Ovary (tissue), 3 donors: ENCODE results near the gene CD81.

Experiments used
- EP300 ChIP-seq: sonication (generic); formaldehyde crosslinking; IDR thresholded peaks from one replicate; pipeline ENCODE4 v1.6.1; 2017; ENCODE audit warnings: antibody characterized with exemption
- POLR2A ChIP-seq: fragments of 450-650 bp; IDR thresholded peaks from one replicate; pipeline ENCODE4 v1.6.1; 2017; ENCODE audit warnings: antibody characterized with exemption, mild to moderate bottlenecking, moderate library complexity
- TF ChIP-seq, protein P1 (sequence below), 3 donors: fragments of 450-650 bp in 2 of 3; fragments of 200-600 bp in 1 of 3; IDR thresholded peaks; one replicate each; pipeline versions ENCODE4 v1.5.1 to v1.8.0; 2016 to 2022; ENCODE audit warnings: antibody characterized with exemption in 3 of 3, mild to moderate bottlenecking in 1 of 3
- donor health status: DM: no; HTN: no; CAD: no.

DNA sequence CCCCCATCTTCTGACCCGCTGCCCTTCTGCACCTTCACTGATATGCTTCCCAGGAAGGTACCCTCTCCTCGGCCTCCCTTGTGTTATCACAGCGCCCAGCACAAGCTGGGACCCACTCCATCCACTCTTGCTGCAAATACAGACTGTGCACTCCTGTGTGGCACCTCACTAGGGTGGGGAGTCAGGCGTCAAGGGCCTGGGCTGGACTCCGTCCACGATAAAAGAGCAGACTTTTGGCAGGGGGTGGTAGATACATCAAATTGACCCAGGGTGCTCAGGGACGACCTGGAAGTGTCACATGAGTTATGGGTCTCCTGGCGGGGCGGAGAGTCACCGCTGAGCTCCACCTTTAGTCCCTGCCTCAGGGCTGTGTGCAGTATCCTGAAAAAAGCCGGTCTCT lies 66.3 kb downstream of the CD81 start:
- TF ChIP-seq, protein P1, sequence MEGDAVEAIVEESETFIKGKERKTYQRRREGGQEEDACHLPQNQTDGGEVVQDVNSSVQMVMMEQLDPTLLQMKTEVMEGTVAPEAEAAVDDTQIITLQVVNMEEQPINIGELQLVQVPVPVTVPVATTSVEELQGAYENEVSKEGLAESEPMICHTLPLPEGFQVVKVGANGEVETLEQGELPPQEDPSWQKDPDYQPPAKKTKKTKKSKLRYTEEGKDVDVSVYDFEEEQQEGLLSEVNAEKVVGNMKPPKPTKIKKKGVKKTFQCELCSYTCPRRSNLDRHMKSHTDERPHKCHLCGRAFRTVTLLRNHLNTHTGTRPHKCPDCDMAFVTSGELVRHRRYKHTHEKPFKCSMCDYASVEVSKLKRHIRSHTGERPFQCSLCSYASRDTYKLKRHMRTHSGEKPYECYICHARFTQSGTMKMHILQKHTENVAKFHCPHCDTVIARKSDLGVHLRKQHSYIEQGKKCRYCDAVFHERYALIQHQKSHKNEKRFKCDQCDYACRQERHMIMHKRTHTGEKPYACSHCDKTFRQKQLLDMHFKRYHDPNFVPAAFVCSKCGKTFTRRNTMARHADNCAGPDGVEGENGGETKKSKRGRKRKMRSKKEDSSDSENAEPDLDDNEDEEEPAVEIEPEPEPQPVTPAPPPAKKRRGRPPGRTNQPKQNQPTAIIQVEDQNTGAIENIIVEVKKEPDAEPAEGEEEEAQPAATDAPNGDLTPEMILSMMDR (IDR thresholded peaks at IDR 0.05): no peak
- TF ChIP-seq EP300 (no peak), POLR2A (no peak)
